ENCODE data around the gene CLIC6.
A peak's percentile ranks its signal among the peaks of the same experiment; 100 is the strongest.

Gene CLIC6

DNA sequence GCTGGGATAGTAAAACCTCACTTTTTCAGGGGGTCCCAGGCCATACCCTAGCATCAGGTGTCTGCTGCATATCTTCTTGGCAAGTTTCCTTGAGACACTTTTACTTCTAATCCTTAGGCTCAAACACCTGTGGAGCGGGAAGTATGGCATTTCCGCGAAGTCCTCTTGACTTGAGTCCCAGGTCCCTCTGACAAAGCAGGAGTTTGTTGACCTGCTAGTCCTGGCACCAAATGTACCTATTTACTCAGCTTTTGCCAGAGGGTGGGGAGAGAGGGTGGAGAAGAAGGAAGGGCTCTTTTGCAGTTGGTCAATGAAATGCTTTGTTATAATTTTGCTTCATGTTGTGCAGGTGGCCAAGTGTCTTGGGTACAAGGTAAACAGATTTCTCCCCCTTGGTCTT is 59.7 kb downstream of the CLIC6 start:
- DNase-seq: no peak

DNA sequence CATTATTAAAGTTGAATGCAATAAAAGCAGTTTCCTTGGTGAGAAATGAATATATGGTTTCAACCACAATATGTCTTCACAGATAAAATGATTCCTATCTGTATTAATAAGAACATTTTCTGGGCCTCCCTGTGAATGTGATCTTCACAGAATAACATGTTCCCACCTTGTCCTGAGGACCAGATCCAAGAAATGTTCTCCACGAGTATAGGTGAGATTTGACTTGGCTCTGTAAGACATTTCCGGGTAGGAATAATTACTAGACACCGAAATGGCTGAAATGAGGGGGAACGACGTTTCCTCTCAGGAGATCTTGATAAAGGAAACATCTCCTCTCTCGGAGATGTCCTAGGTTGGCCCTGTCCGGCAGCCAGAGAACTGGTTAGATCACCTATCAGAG is 61.4 kb downstream of the CLIC6 start:
- peak in 1 of 5 experiments; percentile 57 for DNase-seq

- no peak for DNase-seq
These were observed 62.1 kb downstream of the CLIC6 start for GRCh38 chr21:34730756-34731445.

DNA sequence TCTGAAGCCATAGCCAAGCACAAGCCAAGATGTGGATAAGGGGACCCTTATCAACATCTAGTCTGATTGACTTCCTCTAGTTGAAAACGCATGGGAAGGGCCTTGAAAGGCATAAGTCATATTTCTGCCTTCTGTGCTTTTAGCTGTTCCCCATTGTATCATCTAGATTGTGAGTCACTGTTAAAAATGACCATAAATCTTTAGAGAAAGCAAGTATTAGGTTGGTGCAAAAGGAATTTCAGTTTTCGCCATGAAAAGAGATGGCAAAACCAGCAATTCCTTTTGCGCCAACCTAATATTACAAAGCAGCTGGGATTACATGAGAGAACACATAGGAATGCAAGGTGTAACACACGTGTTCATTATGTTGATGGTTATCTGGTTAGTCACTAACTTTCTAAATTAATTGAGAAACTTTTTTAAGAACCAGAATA is 63.6 kb downstream of the CLIC6 start:
- no peak for DNase-seq

GRCh38 chr21:34733852-34734251 is 65.1 kb downstream of the CLIC6 start:
- no peak for DNase-seq

DNA sequence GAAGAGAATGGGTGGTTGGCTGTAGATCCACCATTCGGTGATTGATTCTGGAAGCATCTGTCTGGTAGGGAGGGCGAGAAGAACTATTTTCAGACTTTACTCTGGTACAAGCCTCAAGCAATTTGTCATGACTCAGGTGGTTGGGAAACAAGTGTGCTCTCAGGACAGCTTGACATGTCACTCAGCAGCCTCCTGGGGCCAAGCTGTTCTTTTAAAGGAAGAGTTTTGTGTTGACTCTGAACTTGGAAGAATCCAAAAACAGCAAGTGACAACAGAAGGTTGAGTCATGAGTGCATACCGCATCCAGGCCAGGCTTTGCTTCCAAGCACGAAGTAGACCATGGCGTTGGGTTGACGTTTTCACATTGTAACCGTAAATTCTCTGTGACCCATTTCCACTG is 65.9 kb downstream of the CLIC6 start:
- DNase-seq: no peak

DNA sequence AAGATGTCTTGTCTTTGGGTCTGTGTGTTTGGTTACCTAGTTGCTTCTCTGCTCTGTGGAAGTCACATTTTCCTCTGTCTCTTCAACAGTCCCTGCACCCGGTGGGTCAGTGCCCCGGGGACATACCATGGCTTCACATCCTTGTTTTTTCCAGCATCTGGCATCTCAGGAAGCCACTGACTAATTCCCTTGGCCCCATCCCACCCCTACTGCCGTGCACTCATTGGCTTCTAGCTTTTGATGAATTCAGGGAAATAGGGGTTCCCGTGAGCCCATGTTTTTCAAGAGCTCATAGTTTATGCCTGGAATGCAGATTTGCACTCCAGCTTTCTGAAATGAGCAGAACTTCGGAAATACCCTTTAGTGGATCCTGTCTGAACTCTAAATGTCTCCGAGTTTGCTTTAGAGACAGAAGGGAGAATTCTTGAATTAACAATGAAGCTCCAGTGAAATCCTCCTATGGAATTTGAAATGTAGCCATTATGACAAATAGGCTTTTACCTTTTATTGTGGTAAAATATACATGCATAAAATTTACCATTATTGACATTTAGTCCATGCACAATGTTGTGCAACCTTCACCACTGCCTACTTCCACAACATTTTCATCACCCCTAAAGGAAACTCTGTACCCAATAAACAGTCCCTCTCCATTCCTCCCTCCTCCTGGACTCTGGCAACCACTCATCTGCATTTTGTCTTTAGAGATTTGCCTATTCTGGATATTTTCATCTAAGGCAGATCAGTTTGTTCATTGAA is 67.5 kb downstream of the CLIC6 start:
- DNase-seq: no peak

GRCh38 chr21:34737115-34737514 is 68.3 kb downstream of the CLIC6 start:
- DNase-seq: no peak

DNA sequence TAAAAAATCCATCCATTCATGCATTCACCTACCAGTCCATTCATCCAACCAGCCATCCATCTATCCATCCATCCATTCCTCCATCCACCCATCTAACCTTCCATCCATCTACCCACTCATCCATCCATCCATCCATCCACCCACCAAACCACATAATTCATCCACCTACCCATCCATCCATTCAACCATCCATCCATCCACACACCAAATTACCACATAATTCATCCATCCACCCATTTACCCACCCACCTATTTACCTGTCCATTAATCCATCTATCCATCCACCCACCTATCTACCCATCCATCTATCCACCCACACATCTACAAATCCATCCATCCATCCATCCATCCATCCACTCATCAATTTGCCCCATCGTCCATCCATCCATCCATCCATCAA is 71.4 kb downstream of the CLIC6 start:
- DNase-seq: no peak

DNA sequence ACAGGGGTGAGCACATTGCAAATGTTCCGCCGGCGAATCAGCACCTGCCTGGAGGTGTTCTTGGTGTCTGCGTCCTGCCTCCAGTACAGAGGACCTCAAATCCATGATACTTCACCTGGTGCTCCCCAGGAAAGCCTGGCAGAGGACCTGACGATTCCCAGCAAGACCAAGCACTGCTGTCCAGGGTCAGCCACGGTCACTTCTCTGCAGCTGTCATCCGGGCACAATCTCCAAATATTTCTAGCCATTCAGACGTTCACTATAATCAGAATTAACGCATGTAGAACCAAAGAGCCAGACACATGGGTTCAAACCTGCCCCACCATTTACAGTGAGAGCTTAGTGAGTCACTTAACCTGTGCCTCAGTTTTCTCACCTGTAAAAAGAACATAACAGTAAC is 74.5 kb downstream of the CLIC6 start:
- no peak for DNase-seq

- no peak for DNase-seq
These were observed 75.0 kb downstream of the CLIC6 start for GRCh38 chr21:34743831-34744230.

- DNase-seq: no peak
These were observed 76.0 kb downstream of the CLIC6 start for GRCh38 chr21:34744801-34745200.

DNA sequence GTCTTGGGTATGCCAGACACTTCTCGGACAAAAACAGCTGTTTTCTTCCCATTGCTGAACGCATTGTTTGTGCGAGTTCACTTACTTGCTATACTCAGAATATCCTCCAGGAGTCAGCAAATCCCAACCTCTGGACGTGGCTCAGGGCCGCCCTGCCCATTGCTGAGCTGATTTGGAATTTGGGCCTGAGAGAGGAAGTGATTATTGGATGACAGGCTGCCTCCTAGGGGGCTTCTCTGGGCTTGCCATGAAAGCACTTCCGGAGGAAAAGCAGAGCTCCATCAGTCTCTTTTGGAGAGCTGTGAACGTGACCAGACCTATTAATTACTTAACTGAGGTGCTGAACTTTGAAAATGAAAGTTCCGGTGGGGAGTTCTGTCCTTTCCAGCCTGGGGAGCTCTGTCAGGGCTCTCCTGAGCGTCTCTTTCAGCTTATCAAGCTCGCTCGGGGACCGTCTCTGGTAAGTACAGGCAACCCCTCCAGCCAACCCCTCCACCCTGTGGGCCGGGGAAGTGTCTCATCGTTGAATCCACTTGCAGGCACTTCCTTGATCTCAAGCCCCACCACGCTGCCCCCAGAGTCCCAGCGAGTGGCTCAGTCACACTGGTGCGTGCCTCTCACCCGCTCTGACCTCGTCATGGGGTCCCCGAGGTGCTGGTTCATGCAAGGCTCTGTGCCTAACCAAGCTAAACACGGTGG is 76.9 kb downstream of the CLIC6 start:
- peak in 4 of 5 experiments; percentile 10 to 61 (median 20) for DNase-seq

DNA sequence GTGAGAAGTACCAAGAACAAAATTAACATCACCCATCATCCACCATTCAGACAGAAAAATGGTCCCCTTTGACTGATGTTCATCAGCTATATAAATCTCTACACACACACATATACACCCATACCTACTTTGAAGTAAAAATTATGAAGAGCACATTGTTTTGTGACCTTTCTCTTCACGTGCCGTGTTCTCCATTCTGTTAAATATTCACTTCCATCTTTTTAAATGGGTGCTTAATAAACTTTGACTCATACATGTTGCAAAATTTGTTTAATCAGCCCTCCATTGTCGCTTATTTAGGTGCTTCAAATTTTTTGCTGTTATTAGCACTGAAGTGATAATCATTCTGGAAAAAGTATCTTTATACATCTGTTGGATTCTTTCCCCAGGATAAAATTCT is 80.1 kb downstream of the CLIC6 start:
- DNase-seq: no peak

GRCh38 chr21:34754690-34755647 is 86.2 kb downstream of the CLIC6 start:
- DNase-seq: no peak

DNA sequence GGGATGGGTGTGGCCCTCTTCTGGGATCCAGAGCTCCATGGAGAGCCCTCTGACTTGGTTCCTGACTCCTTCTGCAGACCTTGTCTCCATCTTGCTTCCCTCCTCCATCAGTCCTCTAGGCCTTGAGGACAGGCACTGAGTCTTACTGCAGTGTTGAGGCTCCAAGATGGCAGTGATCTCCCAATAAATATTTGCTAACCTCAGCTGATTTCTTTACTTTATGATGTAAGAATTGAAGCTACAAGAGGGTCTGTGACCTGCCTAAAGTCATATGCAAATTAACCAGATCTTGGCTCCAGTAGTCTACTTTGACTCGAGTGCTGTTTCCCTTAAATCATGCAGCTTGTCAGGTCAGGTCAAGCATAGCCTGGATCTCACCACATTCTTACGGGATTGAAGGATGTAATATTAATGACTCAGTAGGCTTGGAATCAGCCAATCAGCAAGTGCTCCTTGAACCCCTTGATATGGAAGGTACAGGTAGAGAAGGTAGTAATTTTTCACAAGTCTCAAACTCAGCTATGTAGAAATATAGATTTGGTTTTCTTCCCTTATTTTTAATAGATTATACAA is 93.0 kb downstream of the CLIC6 start:
- no peak for DNase-seq

DNA sequence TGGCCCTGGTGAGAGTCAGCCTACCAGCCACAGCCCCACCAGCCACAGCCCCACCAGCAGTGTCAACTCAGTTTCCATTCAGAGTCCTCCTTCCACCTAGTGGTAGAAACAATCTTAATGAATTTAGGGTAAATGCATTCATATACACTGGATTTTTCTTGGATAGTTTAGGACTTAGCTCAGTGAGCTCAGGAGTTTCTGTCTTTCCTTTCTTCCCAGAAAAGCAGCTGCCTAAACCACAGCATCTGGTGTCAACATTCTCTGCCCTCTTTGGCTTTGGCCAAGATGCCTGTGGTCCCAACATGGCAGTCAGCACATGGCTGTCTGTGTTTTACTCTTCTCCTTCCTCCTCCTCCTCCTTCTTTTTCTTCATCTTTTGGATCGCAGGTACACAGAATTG is 94.0 kb downstream of the CLIC6 start:
- no peak for DNase-seq

DNA sequence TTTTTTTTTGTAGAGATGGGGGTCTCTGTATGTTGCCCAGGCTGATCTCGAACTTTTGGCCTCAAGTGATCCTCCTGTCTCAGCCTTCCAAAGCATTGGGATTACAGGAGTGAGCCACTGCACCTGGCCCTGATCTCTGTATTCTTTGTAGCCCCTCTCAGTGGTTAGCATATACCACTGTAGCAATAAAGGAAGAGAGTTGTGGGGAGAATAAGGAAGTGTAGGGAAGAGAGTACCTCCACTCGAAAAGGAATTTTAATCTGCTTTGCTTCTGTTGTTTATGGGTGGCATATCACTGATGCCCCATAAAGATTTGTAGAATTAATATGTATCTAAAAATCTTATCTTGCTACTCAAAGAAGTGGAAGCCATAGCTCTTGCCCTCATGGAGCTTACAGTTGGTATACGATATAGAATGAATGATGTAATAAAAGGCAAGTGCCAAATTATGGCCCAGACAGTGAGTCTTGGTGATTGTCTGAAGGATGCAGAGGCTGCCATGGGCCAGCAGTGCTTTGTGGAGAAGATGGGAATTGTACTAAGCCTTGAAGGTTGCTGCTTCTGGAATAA is 96.0 kb downstream of the CLIC6 start:
- DNase-seq: no peak

- no peak for DNase-seq
These were observed 96.8 kb downstream of the CLIC6 start for GRCh38 chr21:34765619-34766018.

DNA sequence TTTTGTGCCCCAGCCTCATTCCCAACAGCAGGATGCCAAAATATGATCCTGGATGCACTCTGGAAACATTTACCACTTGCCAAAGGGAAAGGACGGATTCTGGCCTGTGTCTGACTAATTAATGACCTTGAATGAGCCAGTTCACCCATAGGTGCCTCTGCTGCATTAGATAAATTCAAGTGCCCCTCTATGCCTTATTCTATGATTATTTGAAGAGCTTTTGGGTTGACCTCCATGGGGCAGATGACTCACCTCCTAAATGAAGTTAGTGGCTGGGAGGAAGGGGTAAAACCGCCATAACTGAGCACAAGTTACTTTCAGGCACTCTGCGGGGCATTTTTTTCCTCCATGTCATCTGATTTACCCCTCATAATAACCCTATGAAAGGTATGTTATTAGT is 98.1 kb downstream of the CLIC6 start:
- DNase-seq: no peak

All from T-helper 2 cell (primary cell).